Measurements from ENCODE around the gene TPRA1. TPM values are rescaled to one million over a fixed set of nuclear protein-coding genes. Genes with fewer than 3 reads are reported as not detected.

Gene TPRA1
- 29.5 and 29.8 TPM in 2 replicates for total RNA-seq

DNA sequence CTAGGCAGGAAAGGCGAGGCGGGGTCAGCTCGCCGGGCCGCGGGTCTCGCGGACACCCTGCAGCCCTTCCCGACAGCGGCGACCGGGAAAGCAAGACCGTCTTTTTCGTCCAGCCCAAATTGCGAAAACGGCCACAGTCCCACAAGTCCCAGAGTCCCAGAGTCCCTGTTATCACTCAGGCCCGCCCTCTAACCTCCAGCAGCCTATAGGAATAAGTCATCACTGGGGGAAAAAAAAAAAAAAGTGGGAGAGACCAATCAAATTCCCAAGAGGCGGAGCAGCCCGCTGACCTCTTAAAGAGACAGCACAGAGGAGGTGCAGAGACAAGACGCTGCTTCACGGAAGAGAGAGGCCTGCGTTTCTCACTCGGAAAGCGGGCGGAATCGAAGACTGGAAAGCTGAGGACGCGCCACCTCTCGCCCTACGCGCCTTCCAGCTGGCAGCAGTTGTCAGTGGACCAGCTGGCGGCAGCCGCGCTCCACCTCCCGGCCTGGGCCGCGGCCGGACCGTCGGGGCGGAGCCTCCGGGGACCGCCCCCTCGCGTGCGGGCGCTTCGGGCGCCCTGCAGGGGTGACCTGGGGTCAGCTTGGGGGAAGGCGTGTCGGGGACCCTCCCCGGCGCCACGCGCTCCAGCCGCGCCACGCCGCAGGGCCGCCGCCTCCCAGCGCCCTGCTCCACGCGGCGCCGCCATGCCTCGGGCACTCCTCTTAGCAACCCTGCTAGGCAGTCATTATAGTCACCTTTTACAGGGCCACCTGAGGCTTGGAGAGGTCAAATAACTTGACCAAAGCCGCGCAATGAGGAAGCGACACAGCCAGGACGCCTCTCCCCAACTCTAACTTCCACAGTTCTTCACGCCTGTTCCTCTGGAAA, at the start of gene TPRA1:
Gene TPRA1, minus strand, starts transcription at position 141 of the 873 bp plus-strand sequence. CDS start 10,587 bp downstream, outside the sequence.

GRCh38 chr3:127628788-127629466, 38.4 kb upstream of the TPRA1 start, which contains the start of gene PODXL2:
Gene PODXL2 (plus strand): TSS chr3:127629185. CDS start chr3:127629220, 35 bp downstream.

Small RNA genes lying within 50 kb of the gene (small RNA-seq; reads per million reads assigned to genes)
- gene AC084035.1 (not detected), gene MIR6825 (not detected), gene MIR7976 (1.3 reads per million, percentile 67 among the genes with 10 or more reads in this experiment)

Other genes starting within 250 kb of the TPRA1 start
- 55.1 and 103 TPM in 2 replicates for gene MCM2, start 7.7 kb upstream of the TPRA1 start, total RNA-seq
- 2.2 and 2.3 TPM in 2 replicates for gene PODXL2, start 38.5 kb upstream of the TPRA1 start, total RNA-seq
- gene ABTB1, start 82.2 kb upstream of the TPRA1 start, total RNA-seq, result 8.2 and 11.0 TPM in 2 replicates
- 33.1 and 61.0 TPM in 2 replicates for gene MGLL, start 231.8 kb upstream of the TPRA1 start, total RNA-seq

Measured in subcutaneous preadipocyte (primary cell).